Choroid plexus epithelial cell (primary cell): ENCODE measurements around the gene VAMP5.

Experiments
- DNase-seq: peaks from one replicate; pipeline ENCODE4 v3.0.0-alpha.2; 2010; ENCODE audit warnings: low read depth
- H3K4me3 ChIP-seq: 2 replicates; pipeline ENCODE4 v1.5.1; 2011; ENCODE audit warnings: low read depth, mild to moderate bottlenecking, control low read depth, low read length, moderate library complexity
- TF ChIP-seq, protein P1 (sequence below): conservative IDR thresholded peaks from 2 replicates; pipeline ENCODE4 v1.5.1; 2011; ENCODE audit warnings: low read depth, mild to moderate bottlenecking, control low read depth, inconsistent platforms, low read length, moderate library complexity

The VAMP5 gene

DNA sequence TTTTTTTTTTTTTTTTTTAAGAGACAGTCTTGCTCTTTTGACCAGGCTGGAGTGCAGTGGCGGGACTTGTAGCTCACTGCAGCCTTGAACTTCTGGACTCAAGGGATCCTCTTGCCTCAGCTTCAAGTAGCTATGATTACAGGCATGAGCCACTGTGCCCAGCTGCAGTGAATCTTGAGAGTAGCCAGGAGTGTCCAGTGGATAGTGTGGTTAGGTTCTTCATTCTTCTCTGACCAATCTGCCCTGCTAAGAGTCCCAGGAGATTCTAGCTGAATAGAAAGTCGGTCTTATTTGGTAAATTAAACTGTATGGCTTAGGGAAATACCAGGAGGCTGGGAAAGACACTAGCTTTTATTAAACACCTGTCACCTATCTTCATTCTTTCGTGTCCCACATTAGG lies 47.1 kb downstream of the VAMP5 start:
- TF ChIP-seq, protein P1, sequence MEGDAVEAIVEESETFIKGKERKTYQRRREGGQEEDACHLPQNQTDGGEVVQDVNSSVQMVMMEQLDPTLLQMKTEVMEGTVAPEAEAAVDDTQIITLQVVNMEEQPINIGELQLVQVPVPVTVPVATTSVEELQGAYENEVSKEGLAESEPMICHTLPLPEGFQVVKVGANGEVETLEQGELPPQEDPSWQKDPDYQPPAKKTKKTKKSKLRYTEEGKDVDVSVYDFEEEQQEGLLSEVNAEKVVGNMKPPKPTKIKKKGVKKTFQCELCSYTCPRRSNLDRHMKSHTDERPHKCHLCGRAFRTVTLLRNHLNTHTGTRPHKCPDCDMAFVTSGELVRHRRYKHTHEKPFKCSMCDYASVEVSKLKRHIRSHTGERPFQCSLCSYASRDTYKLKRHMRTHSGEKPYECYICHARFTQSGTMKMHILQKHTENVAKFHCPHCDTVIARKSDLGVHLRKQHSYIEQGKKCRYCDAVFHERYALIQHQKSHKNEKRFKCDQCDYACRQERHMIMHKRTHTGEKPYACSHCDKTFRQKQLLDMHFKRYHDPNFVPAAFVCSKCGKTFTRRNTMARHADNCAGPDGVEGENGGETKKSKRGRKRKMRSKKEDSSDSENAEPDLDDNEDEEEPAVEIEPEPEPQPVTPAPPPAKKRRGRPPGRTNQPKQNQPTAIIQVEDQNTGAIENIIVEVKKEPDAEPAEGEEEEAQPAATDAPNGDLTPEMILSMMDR = no peak
- H3K4me3 ChIP-seq = no peak overlapping the region
- no peak for DNase-seq

DNA sequence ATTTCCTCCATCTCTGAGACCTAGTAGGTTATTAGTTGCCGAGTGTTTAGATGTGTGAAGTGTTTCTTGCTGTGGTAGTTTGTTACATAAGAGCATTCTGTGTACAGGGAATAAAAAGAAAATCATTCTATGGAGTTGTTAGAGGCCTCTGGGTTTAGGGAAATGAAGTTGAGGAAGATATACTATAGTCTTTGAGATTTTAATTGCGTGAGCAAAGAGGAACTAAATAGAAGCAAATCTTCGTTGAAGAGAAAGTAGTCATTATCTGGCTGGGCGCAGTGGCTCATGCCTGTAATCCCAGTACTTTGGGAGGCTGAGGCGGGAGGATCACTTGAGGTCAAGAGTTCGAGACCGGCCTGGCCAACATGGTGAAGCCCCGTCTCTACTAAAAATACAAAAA lies 50.8 kb downstream of the VAMP5 start:
- TF ChIP-seq, protein P1 = no peak
- no peak for DNase-seq
- no peak overlapping the region for H3K4me3 ChIP-seq

DNA sequence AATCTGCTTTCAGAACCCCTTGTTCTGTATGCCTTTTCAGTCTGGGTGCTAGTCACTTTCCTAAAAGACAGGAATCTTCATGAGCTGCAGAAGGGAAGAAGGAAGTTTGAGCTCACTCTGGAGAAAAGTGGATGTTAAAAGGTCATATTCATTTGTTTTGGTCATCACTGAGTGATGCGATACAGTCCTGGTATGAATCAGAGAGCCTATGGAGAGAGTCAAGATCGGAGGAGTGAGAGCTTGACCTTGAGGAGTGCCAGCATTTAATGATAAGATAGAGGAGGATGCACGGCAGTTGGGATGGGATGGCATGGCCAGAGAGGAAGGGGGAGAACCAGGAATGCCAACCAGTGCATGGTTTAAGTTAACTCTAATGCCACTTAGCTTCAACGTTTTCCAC lies 51.4 kb downstream of the VAMP5 start:
- TF ChIP-seq, protein P1 = no peak
- no peak overlapping the region for H3K4me3 ChIP-seq
- DNase-seq = no peak

DNA sequence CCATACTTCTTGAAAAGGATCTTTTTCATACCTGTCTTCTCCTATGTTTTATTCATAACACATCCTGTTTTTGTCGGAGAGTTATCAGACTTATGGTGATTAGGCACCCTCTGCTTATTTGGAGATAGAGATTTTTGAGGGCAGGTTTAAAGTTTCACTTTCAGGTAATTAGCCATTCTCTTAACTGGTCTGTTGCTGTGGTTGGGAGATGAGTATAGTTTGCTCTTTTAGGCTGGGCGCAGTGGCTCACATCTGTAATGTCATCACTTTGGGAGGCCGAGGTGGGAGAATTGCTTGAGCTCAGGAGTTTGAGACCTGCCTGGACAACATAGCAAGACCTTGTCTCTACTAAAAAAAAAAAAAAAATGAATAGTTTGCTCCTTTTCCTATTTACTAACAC lies 58.5 kb downstream of the VAMP5 start:
- DNase-seq = no peak
- TF ChIP-seq, protein P1 = no peak
- no peak overlapping the region for H3K4me3 ChIP-seq
